GM10847 (cell line): ENCODE measurements around the gene EEF1AKMT3.

Experiments
- POLR2A ChIP-seq: IDR thresholded peaks from 2 replicates; pipeline ENCODE4 v1.6.1; 2011; ENCODE audit not compliant: insufficient read length; ENCODE audit errors: extremely low read depth

EEF1AKMT3 gene

GRCh38 chr12:57732270-57732669 is 40.1 kb upstream of the EEF1AKMT3 start:
- no peak for TF ChIP-seq POLR2A

GRCh38 chr12:57732726-57733593 is 39.5 kb upstream of the EEF1AKMT3 start:
- no peak for TF ChIP-seq POLR2A

- TF ChIP-seq POLR2A, result no peak
Observed at GRCh38 chr12:57733928-57734327, 38.5 kb upstream of the EEF1AKMT3 start.

- no peak for TF ChIP-seq POLR2A
Observed at GRCh38 chr12:57734591-57734990, 37.8 kb upstream of the EEF1AKMT3 start.

GRCh38 chr12:57735198-57735855 is 37.1 kb upstream of the EEF1AKMT3 start:
- TF ChIP-seq POLR2A, result no peak

- no peak for TF ChIP-seq POLR2A
Observed at GRCh38 chr12:57735952-57736740, 36.3 kb upstream of the EEF1AKMT3 start.

GRCh38 chr12:57736741-57737466 is 35.5 kb upstream of the EEF1AKMT3 start:
- TF ChIP-seq POLR2A, result no peak

GRCh38 chr12:57737467-57738460 is 34.6 kb upstream of the EEF1AKMT3 start:
- no peak for TF ChIP-seq POLR2A

- TF ChIP-seq POLR2A, result no peak
Observed at GRCh38 chr12:57738661-57739237, 33.7 kb upstream of the EEF1AKMT3 start, which contains the start of gene AGAP2. TSS of gene AGAP2 (minus strand) at chr12:57738742. CDS start at chr12:57738246, 496 bp downstream.

GRCh38 chr12:57739387-57739786 is 33.0 kb upstream of the EEF1AKMT3 start:
- TF ChIP-seq POLR2A, result no peak

GRCh38 chr12:57739914-57740538 is 32.4 kb upstream of the EEF1AKMT3 start:
- no peak for TF ChIP-seq POLR2A

GRCh38 chr12:57740656-57741412 is 31.6 kb upstream of the EEF1AKMT3 start:
- TF ChIP-seq POLR2A, result no peak
